AG09309 (cell line): ENCODE measurements around the gene CEMIP2.

Experiments used
- DNase-seq: peaks from one replicate; pipeline ENCODE4 v3.0.0-alpha.2; 2010; ENCODE audit warnings: low read depth
- H3K4me3 ChIP-seq: 2 replicates; pipeline ENCODE4 v1.5.1; 2011; ENCODE audit warnings: mild to moderate bottlenecking, low read depth, low read length, moderate library complexity; ENCODE audit not compliant: control insufficient read depth
- CTCF ChIP-seq: IDR thresholded peaks from 2 replicates; pipeline ENCODE4 v1.5.1; 2011; ENCODE audit warnings: mild to moderate bottlenecking, low read depth, low read length, inconsistent platforms; ENCODE audit not compliant: insufficient read depth, control insufficient read depth; ENCODE audit errors: missing control alignments

CEMIP2 gene

GRCh38 chr9:71716138-71716909 is 52.0 kb downstream of the CEMIP2 start:
- no peak overlapping the region for H3K4me3 ChIP-seq
- DNase-seq, result no peak
- TF ChIP-seq CTCF, result peak; percentile 23

GRCh38 chr9:71710856-71711255 is 57.5 kb downstream of the CEMIP2 start:
- no peak overlapping the region for H3K4me3 ChIP-seq
- DNase-seq, result no peak
- no peak for TF ChIP-seq CTCF

- no peak overlapping the region for H3K4me3 ChIP-seq
- DNase-seq, result no peak
- TF ChIP-seq CTCF, result no peak
Measured at GRCh38 chr9:71710201-71710600, 58.1 kb downstream of the CEMIP2 start.

GRCh38 chr9:71709384-71709783 is 58.9 kb downstream of the CEMIP2 start:
- no peak for DNase-seq
- no peak for TF ChIP-seq CTCF
- H3K4me3 ChIP-seq, result no peak overlapping the region

GRCh38 chr9:71706176-71706575 is 62.1 kb downstream of the CEMIP2 start:
- no peak overlapping the region for H3K4me3 ChIP-seq
- TF ChIP-seq CTCF, result no peak
- DNase-seq, result no peak

- no peak for TF ChIP-seq CTCF
- no peak for DNase-seq
- H3K4me3 ChIP-seq, result no peak overlapping the region
Measured at GRCh38 chr9:71704796-71705195, 63.5 kb downstream of the CEMIP2 start.

GRCh38 chr9:71703172-71703872 is 65.0 kb downstream of the CEMIP2 start:
- DNase-seq, result no peak
- no peak overlapping the region for H3K4me3 ChIP-seq
- TF ChIP-seq CTCF, result no peak
